CD14-positive monocyte (primary cell): ENCODE data around the gene TRABD2B. TPM values are rescaled to one million over a fixed set of nuclear protein-coding genes. Genes with fewer than 3 reads are reported as not detected.

Experiments used
- DNase-seq, 3 donors: peaks; one replicate each; pipeline ENCODE4 v3.0.0-alpha.2; 2011 to 2022
- H2AFZ ChIP-seq: 2 replicates; pipeline ENCODE4 v1.6.0; 2012; ENCODE audit warnings: mild to moderate bottlenecking, low read depth, low read length, inconsistent platforms; ENCODE audit not compliant: insufficient read depth, poor library complexity, severe bottlenecking
- H3K27ac ChIP-seq, 2 donors: 1 replicate in 1 of 2; 2 replicates in 1 of 2; pipeline ENCODE4 v1.5.1; 2012 to 2013; ENCODE audit warnings: low read length in 2 of 2, control low read depth in 1 of 2, inconsistent platforms in 1 of 2, low read depth in 1 of 2, mild to moderate bottlenecking in 1 of 2
- H3K27me3 ChIP-seq, 2 donors: one replicate each; pipeline versions ENCODE4 v1.6.0 to v1.6.1; 2011 to 2013; ENCODE audit warnings: low read length in 2 of 2; ENCODE audit not compliant: control insufficient read depth in 2 of 2, insufficient read depth in 2 of 2
- H3K36me3 ChIP-seq, 2 donors: replicated peaks in 1 of 2; 1 replicate in 1 of 2; 2 replicates in 1 of 2; pipeline versions ENCODE4 v1.5.1 to v1.6.1; 2012 to 2013; ENCODE audit warnings: low read length in 2 of 2, control low read depth in 1 of 2, inconsistent platforms in 1 of 2, mild to moderate bottlenecking in 1 of 2; ENCODE audit not compliant: insufficient read depth in 2 of 2, control insufficient read depth in 1 of 2
- H3K4me1 ChIP-seq, 2 donors: 1 replicate in 1 of 2; 2 replicates in 1 of 2; pipeline versions ENCODE4 v1.5.1 to v1.6.1; 2012 to 2013; ENCODE audit warnings: low read length in 2 of 2, control low read depth in 1 of 2, inconsistent platforms in 1 of 2, mild to moderate bottlenecking in 1 of 2, moderate library complexity in 1 of 2; ENCODE audit not compliant: insufficient read depth in 2 of 2, control insufficient read depth in 1 of 2
- H3K4me2 ChIP-seq: replicated peaks from 2 replicates; pipeline ENCODE3; 2012; ENCODE audit warnings: low read length, moderate library complexity, mild to moderate bottlenecking; ENCODE audit not compliant: poor library complexity, severe bottlenecking; ENCODE audit errors: extremely low read depth
- H3K4me3 ChIP-seq, 3 experiments: fragments of 200-600 bp in 1 of 3; sonication (generic) in 1 of 3; replicated peaks in 1 of 3; 1 replicate in 2 of 3; 2 replicates in 1 of 3; pipeline ENCODE4 v1.5.1; 2011 to 2013; ENCODE audit warnings: low read length in 3 of 3, mild to moderate bottlenecking in 3 of 3, control low read depth in 2 of 3, low read depth in 2 of 3, inconsistent platforms in 1 of 3, moderate library complexity in 1 of 3
- H3K79me2 ChIP-seq: 2 replicates; pipeline ENCODE4 v1.6.0; 2012; ENCODE audit warnings: mild to moderate bottlenecking, control low read depth, inconsistent platforms, low read length, moderate library complexity; ENCODE audit not compliant: insufficient read depth
- H3K9ac ChIP-seq: 2 replicates; pipeline ENCODE4 v1.6.0; 2017; ENCODE audit warnings: low read length, mild to moderate bottlenecking; ENCODE audit not compliant: insufficient read depth, poor library complexity, severe bottlenecking
- H3K9me3 ChIP-seq, 2 donors: replicated peaks in 1 of 2; 1 replicate in 1 of 2; 2 replicates in 1 of 2; pipeline versions ENCODE4 v1.5.1 to v1.6.1; 2012 to 2013; ENCODE audit warnings: low read length in 2 of 2, control low read depth in 1 of 2; ENCODE audit not compliant: control insufficient read depth in 1 of 2, insufficient read depth in 1 of 2
- H4K20me1 ChIP-seq: 2 replicates; pipeline ENCODE4 v1.6.0; 2012; ENCODE audit warnings: mild to moderate bottlenecking, low read length, control low read depth, moderate library complexity; ENCODE audit not compliant: insufficient read depth
- H3K27ac Mint-ChIP-seq, 7 donors: one replicate each; pipeline ENCODE4 v1.8.0; 2020; ENCODE audit warnings: mild to moderate bottlenecking in 7 of 7, mixed read lengths in 7 of 7, moderate library complexity in 6 of 7, inconsistent platforms in 2 of 7
- H3K27me3 Mint-ChIP-seq, 3 donors: one replicate each; pipeline ENCODE4 v1.8.0; 2021 to 2022; ENCODE audit warnings: low read depth in 3 of 3, mild to moderate bottlenecking in 3 of 3, mixed read lengths in 3 of 3, moderate library complexity in 3 of 3, inconsistent platforms in 1 of 3
- H3K36me3 Mint-ChIP-seq, 2 donors: one replicate each; pipeline ENCODE4 v1.8.0; 2020; ENCODE audit warnings: mixed read lengths in 2 of 2, inconsistent platforms in 1 of 2, mild to moderate bottlenecking in 1 of 2
- H3K4me1 Mint-ChIP-seq: one replicate; pipeline ENCODE4 v1.8.0; 2020; ENCODE audit warnings: mild to moderate bottlenecking, mixed read lengths
- H3K4me3 Mint-ChIP-seq, 2 donors: one replicate each; pipeline ENCODE4 v1.8.0; 2020; ENCODE audit warnings: mild to moderate bottlenecking in 2 of 2, mixed read lengths in 2 of 2, moderate library complexity in 1 of 2
- H3K9me3 Mint-ChIP-seq, 7 donors: one replicate each; pipeline ENCODE4 v1.8.0; 2020 to 2022; ENCODE audit warnings: mixed read lengths in 7 of 7, mild to moderate bottlenecking in 6 of 7, moderate library complexity in 6 of 7, inconsistent platforms in 2 of 7
- WGBS: methylation state at CpG from one replicate; pipeline ENCODE4 v1.1.5; 2013; ENCODE audit warnings: missing lambda C conversion rate; ENCODE audit not compliant: insufficient coverage; 5-methylcytosine and 5-hydroxymethylcytosine counted together
- intact Hi-C, 2 donors: fragments of 100-400 bp; cut with micrococcal nuclease; formaldehyde crosslinking; loops; one replicate each; pipeline versions ENCODE4 v1.15.0 to v1.15.1; 2023
- polyA plus RNA-seq, 3 donors: library from polyadenylated mRNA; depleted of rRNA in 1 of 3; unstranded in 2 of 3; stranded (reverse) in 1 of 3; fragments of 300-500 nt in 2 of 3; fragments of >200 nt in 1 of 3; fragmentation: Illumina TruSeq in 2 of 3; gene quantifications; 1 replicate in 2 of 3; 2 replicates in 1 of 3; pipeline ENCODE4 v1.2.3, GENCODE V29; 2012 to 2021
- TF ChIP-seq, protein P1 (sequence below): fragments of 200-600 bp; IDR thresholded peaks from one replicate; pipeline ENCODE4 v1.8.0; 2022; ENCODE audit warnings: antibody characterized with exemption, mild to moderate bottlenecking

Gene TRABD2B
- polyA plus RNA-seq, 3 donors = not detected

DNA sequence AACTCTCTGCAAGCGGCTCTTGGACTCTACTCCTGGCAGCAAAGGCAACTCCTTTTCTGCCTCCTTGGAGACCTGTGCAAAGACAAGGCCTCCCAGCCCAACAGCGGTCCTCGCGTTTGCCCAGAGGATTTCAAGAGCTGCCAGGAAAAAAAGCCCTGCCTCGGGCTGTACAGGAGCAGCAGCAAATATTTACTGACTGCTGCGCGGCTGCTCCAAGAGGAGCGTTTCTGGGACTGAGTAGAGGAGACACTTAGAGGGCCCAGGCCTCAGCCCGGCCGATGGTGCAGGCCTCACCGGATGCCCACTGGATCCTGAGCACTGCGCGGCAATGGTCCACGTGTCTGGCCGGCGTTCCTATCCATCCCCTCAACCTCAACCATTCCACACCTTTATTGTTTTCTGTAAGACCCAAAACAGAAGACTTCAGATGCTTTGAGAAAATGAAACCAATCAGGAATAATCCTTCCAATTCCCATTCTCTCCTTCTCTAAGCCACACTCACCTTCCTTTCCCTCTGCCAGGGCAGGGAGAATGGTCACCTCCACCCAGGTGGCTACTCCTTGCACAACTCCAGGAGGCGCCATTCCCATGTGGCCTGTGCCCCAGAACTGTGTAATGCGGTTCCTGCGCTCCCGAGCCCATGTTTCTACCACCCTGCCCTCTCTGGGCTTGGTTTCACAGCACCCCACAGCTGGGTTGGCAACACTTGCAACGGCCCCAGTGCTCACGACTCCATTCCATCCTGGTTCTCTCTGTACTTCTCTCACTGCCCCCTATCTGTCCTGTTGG is 215.8 kb downstream of the TRABD2B start:
- Histone ChIP-seq H3K36me3 (no peaks in the 10 kb centered on the region), H3K79me2 (no peaks in the 10 kb centered on the region), H4K20me1 (no peaks in the 10 kb centered on the region), H3K27me3 (no peaks in the 10 kb centered on the region), H3K4me2 (no peak overlapping the region), H3K27ac (no peak overlapping the region), H3K9ac (no peak overlapping the region), H3K4me1 (no peaks in the 10 kb centered on the region), H2AFZ (no peak overlapping the region), H3K4me3 (no peak overlapping the region), H3K9me3 (no peaks in the 10 kb centered on the region)
- no peak for DNase-seq
- H3K27me3 Mint-ChIP-seq = peaks cover 5 to 7% (median 7%) of the 10 kb centered on the region in 3 donors
- no peak overlapping the region for H3K27ac Mint-ChIP-seq
- TF ChIP-seq, protein P1, sequence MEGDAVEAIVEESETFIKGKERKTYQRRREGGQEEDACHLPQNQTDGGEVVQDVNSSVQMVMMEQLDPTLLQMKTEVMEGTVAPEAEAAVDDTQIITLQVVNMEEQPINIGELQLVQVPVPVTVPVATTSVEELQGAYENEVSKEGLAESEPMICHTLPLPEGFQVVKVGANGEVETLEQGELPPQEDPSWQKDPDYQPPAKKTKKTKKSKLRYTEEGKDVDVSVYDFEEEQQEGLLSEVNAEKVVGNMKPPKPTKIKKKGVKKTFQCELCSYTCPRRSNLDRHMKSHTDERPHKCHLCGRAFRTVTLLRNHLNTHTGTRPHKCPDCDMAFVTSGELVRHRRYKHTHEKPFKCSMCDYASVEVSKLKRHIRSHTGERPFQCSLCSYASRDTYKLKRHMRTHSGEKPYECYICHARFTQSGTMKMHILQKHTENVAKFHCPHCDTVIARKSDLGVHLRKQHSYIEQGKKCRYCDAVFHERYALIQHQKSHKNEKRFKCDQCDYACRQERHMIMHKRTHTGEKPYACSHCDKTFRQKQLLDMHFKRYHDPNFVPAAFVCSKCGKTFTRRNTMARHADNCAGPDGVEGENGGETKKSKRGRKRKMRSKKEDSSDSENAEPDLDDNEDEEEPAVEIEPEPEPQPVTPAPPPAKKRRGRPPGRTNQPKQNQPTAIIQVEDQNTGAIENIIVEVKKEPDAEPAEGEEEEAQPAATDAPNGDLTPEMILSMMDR = no peak
- 94% methylated on average over 18 of the region's 22 CpGs for WGBS
- intact Hi-C loops = no loop called here
- H3K4me3 Mint-ChIP-seq = no peak overlapping the region
- no peaks in the 10 kb centered on the region for H3K9me3 Mint-ChIP-seq
- no peaks in the 10 kb centered on the region for H3K4me1 Mint-ChIP-seq
- H3K36me3 Mint-ChIP-seq = no peaks in the 10 kb centered on the region

DNA sequence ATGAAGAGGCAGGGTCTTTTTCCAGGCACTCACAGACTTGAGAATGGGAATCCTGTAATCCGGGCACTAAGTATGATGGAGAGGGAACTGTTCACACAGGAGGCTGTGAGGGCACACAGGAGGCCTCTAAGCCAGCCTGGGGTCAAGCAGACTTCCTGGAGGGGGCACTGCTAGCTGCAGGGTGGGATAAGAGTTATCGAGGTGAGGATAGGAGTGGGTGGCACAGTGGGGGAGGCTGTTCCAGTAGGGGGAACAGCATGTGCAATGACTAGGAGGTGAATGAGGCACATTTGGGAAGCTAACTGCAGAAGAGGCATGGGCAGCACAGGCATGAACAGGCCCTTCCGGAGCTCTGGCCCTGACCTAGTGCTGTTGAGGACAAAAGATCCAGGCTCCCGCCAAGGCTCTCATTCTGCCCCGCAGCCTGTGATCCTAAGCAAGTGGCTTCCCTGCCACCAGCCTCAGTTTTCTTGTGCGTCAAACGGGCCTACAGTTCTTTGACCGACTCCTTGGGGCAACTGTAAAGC is 216.7 kb downstream of the TRABD2B start:
- H3K27ac Mint-ChIP-seq = peak overlapping the region in 1 of 7 donors; percentile 10
- Histone ChIP-seq H4K20me1 (no peaks in the 10 kb centered on the region), H3K27me3 (no peaks in the 10 kb centered on the region), H2AFZ (no peak overlapping the region), H3K4me3 (no peak overlapping the region), H3K4me1 (no peaks in the 10 kb centered on the region), H3K4me2 (no peak overlapping the region), H3K36me3 (no peaks in the 10 kb centered on the region), H3K9me3 (no peaks in the 10 kb centered on the region), H3K9ac (no peak overlapping the region), H3K27ac (no peak overlapping the region), H3K79me2 (no peaks in the 10 kb centered on the region)
- DNase-seq = no peak
- peaks cover 3 to 8% (median 5%) of the 10 kb centered on the region in 3 donors for H3K27me3 Mint-ChIP-seq
- H3K36me3 Mint-ChIP-seq = no peaks in the 10 kb centered on the region
- H3K4me1 Mint-ChIP-seq = no peaks in the 10 kb centered on the region
- intact Hi-C loops = no loop called here
- TF ChIP-seq, protein P1 = no peak
- WGBS = 90% methylated on average over 5 of the region's 8 CpGs
- no peak overlapping the region for H3K4me3 Mint-ChIP-seq
- no peaks in the 10 kb centered on the region for H3K9me3 Mint-ChIP-seq
